Occipital lobe (tissue), 2 donors: ENCODE data around the gene VWA5B1. TPM values are rescaled to one million over a fixed set of nuclear protein-coding genes. Genes with fewer than 3 reads are reported as not detected.

Source experiments
- DNase-seq: peaks from one replicate; lab custom pipeline; 2025; lab: John Stamatoyannopoulos, UW
- total RNA-seq: library from RNA; depleted of rRNA; stranded (reverse); fragments of >200 nt; gene quantifications from one replicate; pipeline ENCODE4 v1.2.3, GENCODE V29; 2014

Gene VWA5B1
- total RNA-seq, 1 donor from 2014 or later = 0.16 TPM

GRCh38 chr1:20322081-20322824 is 31.6 kb downstream of the VWA5B1 start:
- no peak for DNase-seq

GRCh38 chr1:20322825-20323612 is 32.3 kb downstream of the VWA5B1 start:
- DNase-seq = no peak

DNA sequence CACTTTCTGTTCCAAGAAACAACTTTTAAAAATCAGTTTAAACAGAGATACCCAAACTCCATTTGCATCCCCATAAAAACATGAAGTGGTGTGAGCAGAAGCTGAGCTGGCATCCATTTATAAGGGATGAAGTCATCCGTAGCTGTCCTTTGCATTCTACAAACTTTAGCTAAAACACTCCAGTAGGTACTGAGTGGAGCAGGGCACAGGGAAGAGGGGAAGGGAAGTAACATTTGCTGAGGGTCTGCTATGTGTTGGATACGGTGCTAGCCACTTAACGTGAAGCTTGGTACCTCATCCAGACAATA is 32.9 kb downstream of the VWA5B1 start:
- no peak for DNase-seq

DNA sequence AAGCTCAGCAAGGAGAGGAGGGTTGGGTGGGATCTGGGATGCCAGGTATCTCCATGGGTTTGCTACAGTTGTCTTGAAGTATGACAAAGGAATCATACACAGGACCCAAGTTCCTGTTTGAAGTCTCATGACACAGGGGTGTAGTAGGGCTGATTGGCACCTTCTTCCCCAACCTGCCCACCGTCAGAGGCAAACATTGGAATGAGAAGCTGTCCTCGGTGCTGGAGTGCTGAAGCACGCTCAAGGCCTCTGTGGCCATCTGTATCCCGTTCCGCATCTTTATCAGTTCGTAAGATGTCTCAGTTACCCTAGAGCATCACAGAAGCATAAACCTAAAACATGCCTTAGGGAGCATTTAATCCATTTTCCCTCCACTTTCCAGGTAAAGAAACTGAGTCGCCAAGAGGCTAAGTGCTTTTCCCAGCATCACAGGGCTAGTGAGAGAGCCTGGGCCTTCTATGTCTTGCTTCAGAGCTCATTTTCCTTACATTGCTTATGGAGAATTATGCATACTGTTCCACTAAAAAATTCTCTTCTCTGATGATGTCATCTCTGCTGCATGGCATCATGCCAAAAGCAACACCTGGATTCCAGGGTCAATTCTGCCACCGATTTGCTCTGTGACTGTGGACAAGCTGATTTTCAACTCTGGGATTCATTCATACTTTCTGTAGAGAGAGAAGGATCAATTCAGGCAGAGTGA is 34.2 kb downstream of the VWA5B1 start:
- DNase-seq = no peak

DNA sequence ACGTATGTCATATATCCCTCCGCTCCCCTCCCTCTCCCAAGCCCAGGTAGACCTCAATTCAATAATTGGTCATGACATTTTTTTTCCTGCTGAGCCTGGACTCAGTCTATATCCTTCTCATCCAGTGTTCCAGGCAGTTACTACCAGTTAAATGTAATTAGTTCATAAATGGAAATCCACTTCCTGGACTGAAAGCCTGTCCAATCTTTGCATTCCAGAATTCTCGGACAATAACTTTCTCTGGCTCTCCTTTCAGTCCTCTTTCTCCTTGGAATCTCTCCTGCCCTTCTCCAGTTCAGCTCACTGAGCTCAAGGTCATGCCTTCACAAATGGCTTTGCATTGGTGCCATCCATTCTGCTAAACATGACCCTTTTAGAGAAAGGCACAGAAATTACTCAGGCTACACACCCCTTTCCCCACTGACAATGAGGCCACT is 34.8 kb downstream of the VWA5B1 start:
- no peak for DNase-seq

- DNase-seq = no peak
Observed at GRCh38 chr1:20325844-20326420, 35.3 kb downstream of the VWA5B1 start.

GRCh38 chr1:20327467-20327866 is 36.8 kb downstream of the VWA5B1 start:
- no peak for DNase-seq

GRCh38 chr1:20328201-20328600 is 37.5 kb downstream of the VWA5B1 start:
- DNase-seq = no peak

GRCh38 chr1:20329793-20330542 is 39.3 kb downstream of the VWA5B1 start:
- DNase-seq = no peak

DNA sequence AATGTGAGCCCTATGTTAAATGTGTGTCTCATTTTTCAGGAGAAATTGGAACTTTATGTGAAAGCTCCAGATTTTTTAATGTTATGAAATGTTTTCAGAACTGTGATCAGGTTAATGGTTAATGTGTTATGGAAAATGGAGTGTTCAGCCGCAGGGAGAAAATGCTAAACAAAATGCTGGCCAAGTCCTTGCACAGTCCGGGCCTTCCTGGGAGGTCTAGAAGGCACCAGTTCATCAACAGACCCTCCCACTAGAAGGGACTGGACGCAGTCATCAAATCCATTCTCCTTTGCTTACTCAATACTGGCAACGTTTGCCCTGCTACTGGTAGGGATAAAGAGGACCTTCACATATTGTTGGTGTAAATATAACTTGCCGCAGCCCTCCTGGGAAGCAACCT is 43.4 kb downstream of the VWA5B1 start:
- no peak for DNase-seq

- no peak for DNase-seq
Observed at GRCh38 chr1:20336105-20336605, 45.5 kb downstream of the VWA5B1 start.

DNA sequence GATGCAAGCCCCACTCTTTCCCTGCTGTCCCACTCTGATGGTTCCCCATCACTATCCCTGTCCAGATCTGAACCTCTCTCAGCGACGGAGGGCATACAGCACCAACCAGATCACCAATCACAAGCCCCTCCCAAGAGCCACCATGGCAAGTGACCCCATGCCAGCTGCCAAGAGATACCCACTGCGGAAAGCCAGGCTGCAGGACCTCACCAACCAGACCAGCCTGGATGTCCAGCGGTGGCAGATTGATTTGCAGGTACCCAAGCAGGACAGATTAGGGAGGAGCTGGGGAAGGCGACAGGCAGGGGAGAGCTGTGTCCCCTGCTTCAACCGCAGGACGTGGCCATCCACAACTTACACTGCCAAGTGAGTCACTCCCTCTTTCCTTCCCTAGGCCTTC is 46.9 kb downstream of the VWA5B1 start:
- DNase-seq = no peak

DNA sequence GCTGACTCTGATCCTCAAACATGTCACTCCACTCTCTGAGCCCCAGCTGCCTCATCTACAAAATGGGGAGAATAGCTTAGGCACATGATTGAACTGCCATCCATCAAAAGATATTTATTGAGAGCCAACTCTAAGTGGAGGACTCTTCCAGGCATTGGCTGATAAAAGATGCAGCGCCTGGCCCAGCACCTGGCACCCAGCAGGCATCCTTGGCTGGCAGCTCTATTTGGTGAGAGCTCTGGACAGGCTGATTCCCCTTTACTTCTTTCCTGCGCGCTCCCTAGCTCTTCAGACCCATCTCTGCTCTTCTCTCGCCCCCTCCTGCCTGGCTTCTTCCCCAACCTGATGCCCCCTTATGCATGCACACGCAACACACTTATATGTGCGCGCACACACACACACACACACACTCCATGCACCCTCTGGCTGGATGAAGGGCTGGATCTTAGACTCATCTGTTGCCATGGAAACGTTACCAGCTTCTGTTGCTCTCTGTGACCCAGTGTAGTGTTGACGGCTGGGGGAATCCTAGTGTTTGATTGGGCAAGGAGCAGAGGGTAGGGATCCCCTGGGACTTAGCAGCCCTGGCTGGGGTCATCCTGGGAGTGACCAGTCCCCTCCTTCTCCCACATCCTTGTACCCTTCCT is 49.3 kb downstream of the VWA5B1 start:
- no peak for DNase-seq

DNA sequence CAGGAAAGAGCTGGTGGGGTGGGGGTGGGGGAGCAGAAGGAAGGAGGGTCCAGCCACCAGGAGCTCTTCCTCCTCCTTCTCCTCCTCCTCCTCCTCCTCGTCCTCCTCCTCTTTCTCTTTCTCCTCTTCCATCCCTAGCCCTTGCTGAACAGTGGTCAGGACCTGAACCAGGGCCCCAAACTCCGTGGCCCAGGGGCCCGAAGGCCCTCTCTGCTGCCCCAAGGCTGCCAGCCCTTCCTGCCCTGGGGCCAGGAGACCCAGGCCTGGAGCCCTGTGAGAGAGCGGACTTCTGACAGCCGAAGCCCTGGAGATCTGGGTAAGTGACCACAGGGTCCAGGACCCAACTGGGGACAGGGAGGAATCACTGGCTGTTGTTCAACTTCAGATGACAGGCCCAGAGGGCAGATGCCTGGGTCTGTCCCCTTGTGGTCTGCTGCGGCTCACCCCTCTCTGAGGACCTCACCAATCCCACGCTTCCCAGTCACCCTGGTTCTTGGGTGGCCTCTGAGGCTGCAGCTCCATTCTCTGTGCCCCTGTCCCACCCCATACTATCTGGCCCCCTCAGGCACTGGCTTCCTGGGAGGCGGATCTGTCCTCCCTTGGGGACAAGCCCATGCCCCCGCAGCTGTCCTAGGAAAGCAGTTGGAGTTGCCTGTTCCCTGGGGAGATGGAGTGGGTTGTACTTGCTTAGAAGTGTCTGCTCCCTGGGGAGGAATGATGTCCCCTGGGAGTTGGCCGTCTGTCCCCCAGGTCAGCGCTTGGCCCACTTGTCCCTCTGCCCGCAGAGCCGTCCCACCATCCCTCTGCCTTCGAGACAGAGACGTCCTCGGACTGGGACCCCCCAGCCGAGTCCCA is 51.8 kb downstream of the VWA5B1 start:
- no peak for DNase-seq

DNA sequence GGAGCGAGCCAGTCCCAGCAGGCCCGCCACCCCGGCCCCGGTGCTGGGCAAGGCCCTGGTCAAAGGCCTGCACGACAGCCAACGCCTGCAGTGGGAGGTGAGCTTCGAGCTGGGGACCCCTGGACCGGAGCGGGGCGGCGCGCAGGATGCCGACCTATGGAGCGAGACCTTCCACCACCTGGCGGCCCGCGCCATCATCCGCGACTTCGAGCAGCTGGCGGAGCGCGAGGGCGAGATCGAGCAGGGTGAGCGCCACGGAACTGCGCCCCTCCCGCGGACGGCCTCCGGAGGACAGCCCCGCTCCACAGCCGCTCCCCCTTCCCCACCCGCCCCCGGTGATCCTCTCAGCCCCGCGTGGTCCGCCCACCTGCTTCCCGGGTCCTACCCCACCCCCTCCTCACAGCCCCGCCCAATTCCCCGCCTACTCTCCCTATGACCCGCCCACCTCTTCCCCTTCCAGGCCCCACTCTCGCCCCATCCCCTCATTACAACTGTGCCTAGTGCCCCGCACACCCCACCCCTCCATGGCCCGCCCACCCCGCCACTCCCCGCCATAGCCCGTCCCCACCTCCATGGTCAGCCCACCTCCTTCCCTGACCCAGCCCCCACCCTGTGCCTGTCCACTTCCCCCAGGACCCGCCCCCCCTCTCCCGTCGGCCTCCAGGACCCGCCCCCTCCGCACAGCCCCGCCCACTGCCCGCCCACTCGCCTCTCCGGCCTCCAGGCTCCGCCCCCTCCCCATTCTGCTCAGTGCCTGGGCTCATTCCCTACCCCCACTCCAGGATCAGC is 52.7 kb downstream of the VWA5B1 start:
- DNase-seq = no peak

DNA sequence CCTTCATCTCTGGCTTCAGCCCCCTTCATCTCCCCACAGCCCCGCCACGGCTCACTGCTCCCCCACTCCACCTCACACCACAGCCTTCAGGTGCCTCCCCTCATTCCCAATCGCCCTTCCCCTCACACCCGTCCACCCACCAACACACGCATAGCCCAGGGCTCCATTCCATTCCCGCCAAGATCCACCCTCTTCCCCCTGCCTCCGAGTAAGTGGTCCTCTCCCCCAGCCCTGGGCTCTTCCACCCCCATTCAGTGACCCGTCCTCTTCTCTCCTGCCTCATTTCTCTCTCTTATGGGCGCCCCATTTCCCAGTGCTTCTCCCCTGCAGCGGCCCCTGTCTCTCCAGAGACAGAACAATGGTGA is 53.2 kb downstream of the VWA5B1 start:
- no peak for DNase-seq

DNA sequence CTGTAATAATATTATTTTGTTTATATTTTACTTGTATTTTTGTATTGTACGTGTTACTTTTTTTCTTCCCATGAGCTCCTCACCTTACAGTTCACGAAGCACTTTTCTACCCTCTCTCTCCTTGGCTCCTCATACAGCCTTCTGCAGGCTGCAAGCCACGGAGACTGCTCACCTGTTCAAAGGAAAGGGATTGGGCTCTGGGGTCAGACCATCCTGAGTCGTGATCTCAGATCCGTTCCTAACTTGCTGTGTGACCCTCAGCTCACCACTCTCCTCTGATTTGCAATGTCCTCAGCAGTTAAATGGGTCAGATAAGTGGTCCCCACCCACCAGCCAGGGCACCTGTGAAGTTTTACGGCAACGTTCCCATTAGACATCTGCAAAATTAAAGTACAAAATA is 54.1 kb downstream of the VWA5B1 start:
- DNase-seq = no peak

- DNase-seq = no peak
Observed at GRCh38 chr1:20345419-20345818, 54.7 kb downstream of the VWA5B1 start.

DNA sequence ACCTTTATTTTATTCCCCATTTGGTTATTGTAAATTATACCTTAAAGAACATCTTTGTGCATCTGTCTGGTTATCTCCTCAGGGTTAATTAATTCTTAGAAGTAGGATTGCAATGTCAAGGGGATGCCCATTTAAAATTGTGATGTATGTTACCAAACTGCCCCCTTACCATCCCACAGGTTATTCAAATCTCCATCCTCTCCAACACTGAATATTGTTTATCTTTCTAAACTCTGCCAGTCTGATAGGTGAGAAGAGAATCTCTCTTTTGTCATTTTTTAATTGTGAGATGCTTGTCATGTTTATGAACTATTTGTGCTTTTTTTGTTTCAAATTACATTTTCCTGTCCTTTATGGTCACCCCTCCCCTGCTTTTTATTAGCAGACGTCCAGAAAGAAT is 55.8 kb downstream of the VWA5B1 start:
- DNase-seq = no peak
